NB4 (cell line): Measurements from ENCODE around the gene LRIF1.

Experiments
- MYC ChIP-seq: IDR thresholded peaks from 2 replicates; pipeline ENCODE4 v1.6.1; 2011; ENCODE audit warnings: low read depth, low read length
- POLR2A ChIP-seq: IDR thresholded peaks from 2 replicates; pipeline ENCODE4 v1.6.1; 2011; ENCODE audit warnings: mild to moderate bottlenecking; ENCODE audit not compliant: insufficient read length; ENCODE audit errors: extremely low read depth
- TF ChIP-seq, protein P1 (sequence below): IDR thresholded peaks from one replicate; pipeline ENCODE4 v1.5.1; 2012; ENCODE audit warnings: low read depth, low read length
- TF ChIP-seq, protein P2 (sequence below): IDR thresholded peaks from 2 replicates; pipeline ENCODE4 v1.6.1; 2011; ENCODE audit warnings: low read depth, low read length

DNA sequence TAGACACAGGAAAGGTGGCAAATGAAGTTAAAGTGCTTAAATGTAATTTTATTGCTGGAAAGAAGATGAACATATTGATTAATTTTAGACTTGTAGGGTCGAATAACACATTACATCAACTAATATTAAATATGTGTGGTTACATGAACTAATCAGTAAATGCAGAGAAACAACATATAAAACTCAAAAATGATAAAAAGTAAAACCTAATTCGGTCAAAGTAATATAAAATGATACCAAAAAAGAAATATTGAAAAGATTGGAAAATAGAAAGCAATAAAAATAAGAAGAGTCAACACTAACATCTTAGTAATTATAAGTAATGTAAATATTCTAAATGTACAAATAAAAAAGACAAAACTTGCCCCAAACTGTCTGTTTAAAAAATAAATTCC lies 47.5 kb downstream of the LRIF1 start:
- TF ChIP-seq, protein P1, sequence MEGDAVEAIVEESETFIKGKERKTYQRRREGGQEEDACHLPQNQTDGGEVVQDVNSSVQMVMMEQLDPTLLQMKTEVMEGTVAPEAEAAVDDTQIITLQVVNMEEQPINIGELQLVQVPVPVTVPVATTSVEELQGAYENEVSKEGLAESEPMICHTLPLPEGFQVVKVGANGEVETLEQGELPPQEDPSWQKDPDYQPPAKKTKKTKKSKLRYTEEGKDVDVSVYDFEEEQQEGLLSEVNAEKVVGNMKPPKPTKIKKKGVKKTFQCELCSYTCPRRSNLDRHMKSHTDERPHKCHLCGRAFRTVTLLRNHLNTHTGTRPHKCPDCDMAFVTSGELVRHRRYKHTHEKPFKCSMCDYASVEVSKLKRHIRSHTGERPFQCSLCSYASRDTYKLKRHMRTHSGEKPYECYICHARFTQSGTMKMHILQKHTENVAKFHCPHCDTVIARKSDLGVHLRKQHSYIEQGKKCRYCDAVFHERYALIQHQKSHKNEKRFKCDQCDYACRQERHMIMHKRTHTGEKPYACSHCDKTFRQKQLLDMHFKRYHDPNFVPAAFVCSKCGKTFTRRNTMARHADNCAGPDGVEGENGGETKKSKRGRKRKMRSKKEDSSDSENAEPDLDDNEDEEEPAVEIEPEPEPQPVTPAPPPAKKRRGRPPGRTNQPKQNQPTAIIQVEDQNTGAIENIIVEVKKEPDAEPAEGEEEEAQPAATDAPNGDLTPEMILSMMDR: no peak
- TF ChIP-seq POLR2A (no peak), MYC (no peak)
- TF ChIP-seq, protein P2, sequence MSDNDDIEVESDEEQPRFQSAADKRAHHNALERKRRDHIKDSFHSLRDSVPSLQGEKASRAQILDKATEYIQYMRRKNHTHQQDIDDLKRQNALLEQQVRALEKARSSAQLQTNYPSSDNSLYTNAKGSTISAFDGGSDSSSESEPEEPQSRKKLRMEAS: no peak
